ENCODE measurements around the gene LRFN4. TPM values are rescaled to one million over a fixed set of nuclear protein-coding genes. Genes with fewer than 3 reads are reported as not detected.

The LRFN4 gene
- total RNA-seq, 1 donor from 2014 or later = 12.0 TPM

DNA sequence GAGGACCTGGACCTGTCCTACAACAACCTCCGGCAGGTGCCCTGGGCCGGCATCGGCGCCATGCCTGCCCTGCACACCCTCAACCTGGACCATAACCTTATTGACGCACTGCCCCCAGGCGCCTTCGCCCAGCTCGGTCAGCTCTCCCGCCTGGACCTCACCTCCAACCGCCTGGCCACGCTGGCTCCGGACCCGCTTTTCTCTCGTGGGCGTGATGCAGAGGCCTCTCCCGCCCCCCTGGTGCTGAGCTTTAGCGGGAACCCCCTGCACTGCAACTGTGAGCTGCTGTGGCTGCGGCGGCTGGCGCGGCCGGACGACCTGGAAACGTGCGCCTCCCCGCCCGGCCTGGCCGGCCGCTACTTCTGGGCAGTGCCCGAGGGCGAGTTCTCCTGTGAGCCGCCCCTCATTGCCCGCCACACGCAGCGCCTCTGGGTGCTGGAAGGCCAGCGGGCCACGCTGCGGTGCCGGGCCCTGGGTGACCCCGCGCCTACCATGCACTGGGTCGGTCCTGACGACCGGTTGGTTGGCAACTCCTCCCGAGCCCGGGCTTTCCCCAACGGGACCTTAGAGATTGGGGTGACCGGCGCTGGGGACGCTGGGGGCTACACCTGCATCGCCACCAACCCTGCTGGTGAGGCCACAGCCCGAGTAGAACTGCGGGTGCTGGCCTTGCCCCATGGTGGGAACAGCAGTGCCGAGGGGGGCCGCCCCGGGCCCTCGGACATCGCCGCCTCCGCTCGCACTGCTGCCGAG, 1.5 kb downstream of the LRFN4 start:
- no peak overlapping the region for H3K4me3 ChIP-seq (ENCODE audit: low read length in 3 of 3)
- H3K27ac ChIP-seq (ENCODE audit: low read depth, low read length) = no peak overlapping the region
- no peak overlapping the region for H3K9ac ChIP-seq (ENCODE audit: low read depth in 1 of 3, low read length in 3 of 3)
- H3K36me3 ChIP-seq (ENCODE audit: control insufficient read depth in 3 of 3, insufficient read depth in 3 of 3, low read length in 3 of 3) = peaks cover 0 to 5% (median 5%) of the 10 kb centered on the region in 3 donors
- H3K9me3 ChIP-seq (ENCODE audit: control insufficient read depth in 3 of 3, low read length in 3 of 3) = no peaks in the 10 kb centered on the region
- H3K27me3 ChIP-seq (ENCODE audit: control insufficient read depth in 3 of 3, insufficient read depth in 3 of 3, low read length in 3 of 3) = no peaks in the 10 kb centered on the region
- peaks cover 5 to 19% (median 11%) of the 10 kb centered on the region in 3 donors for H3K4me1 ChIP-seq (ENCODE audit: control insufficient read depth in 3 of 3, insufficient read depth in 3 of 3, low read length in 3 of 3)

DNA sequence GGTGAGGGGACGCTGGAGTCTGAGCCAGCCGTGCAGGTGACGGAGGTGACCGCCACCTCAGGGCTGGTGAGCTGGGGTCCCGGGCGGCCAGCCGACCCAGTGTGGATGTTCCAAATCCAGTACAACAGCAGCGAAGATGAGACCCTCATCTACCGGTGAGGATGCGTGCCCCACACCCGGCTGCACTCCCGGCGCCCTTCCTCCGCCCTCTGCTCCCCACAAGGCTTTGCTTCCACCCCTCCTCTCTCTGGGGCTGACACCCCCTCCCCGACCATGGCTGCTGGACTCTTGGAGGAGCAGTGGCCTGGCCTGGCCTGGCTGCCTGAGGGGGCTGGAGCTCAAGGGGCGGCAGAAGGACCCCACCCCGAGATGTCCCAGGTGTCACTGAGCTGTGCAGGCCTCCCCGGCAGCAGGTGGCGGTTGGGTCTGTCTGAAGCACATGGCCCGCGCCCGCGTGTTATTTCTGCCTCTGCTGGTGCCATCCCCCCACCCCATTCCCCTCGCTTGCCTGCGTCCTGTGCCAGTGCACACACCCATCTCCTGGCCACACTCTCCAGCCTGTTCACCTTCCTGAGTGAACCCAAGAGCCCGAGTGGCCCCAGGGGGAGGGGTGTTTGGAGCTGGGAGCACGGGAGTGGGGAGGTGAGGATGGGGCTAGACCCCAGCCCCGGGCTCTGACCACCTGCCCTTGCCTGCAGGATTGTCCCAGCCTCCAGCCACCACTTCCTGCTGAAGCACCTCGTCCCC, 2.2 kb downstream of the LRFN4 start:
- Histone ChIP-seq H3K9ac (ENCODE audit: low read depth in 1 of 3, low read length in 3 of 3) (no peak overlapping the region), H3K27ac (ENCODE audit: low read depth, low read length) (no peak overlapping the region), H3K36me3 (ENCODE audit: control insufficient read depth in 3 of 3, insufficient read depth in 3 of 3, low read length in 3 of 3) (peaks cover 0 to 6% (median 5%) of the 10 kb centered on the region in 3 donors), H3K27me3 (ENCODE audit: control insufficient read depth in 3 of 3, insufficient read depth in 3 of 3, low read length in 3 of 3) (no peaks in the 10 kb centered on the region), H3K4me3 (ENCODE audit: low read length in 3 of 3) (no peak overlapping the region), H3K9me3 (ENCODE audit: control insufficient read depth in 3 of 3, low read length in 3 of 3) (no peaks in the 10 kb centered on the region), H3K4me1 (ENCODE audit: control insufficient read depth in 3 of 3, insufficient read depth in 3 of 3, low read length in 3 of 3) (peaks cover 5 to 19% (median 11%) of the 10 kb centered on the region in 3 donors)

DNA sequence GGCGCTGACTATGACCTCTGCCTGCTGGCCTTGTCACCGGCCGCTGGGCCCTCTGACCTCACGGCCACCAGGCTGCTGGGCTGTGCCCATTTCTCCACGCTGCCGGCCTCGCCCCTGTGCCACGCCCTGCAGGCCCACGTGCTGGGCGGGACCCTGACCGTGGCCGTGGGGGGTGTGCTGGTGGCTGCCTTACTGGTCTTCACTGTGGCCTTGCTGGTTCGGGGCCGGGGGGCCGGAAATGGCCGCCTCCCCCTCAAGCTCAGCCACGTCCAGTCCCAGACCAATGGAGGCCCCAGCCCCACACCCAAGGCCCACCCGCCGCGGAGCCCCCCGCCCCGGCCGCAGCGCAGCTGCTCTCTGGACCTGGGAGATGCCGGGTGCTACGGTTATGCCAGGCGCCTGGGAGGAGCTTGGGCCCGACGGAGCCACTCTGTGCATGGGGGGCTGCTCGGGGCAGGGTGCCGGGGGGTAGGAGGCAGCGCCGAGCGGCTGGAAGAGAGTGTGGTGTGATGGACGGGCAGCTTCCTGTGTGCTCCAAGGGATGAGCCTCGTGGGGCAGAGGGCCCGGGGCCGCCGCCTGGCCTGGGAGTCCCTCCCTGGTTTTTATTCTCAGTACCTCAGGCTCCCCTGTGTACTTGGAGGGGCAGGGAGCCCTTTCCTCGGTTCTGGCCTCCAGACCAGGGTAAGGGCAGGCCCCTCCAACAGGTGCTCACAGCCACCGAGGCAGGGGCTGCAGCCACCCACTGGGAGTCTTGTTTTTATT, 3.0 kb downstream of the LRFN4 start:
- Histone ChIP-seq H3K4me3 (ENCODE audit: low read length in 3 of 3) (no peak overlapping the region), H3K9me3 (ENCODE audit: control insufficient read depth in 3 of 3, low read length in 3 of 3) (no peaks in the 10 kb centered on the region), H3K27me3 (ENCODE audit: control insufficient read depth in 3 of 3, insufficient read depth in 3 of 3, low read length in 3 of 3) (no peaks in the 10 kb centered on the region), H3K27ac (ENCODE audit: low read depth, low read length) (no peak overlapping the region), H3K9ac (ENCODE audit: low read depth in 1 of 3, low read length in 3 of 3) (no peak overlapping the region), H3K4me1 (ENCODE audit: control insufficient read depth in 3 of 3, insufficient read depth in 3 of 3, low read length in 3 of 3) (peaks cover 5 to 18% (median 11%) of the 10 kb centered on the region in 3 donors), H3K36me3 (ENCODE audit: control insufficient read depth in 3 of 3, insufficient read depth in 3 of 3, low read length in 3 of 3) (peaks cover 0 to 6% (median 5%) of the 10 kb centered on the region in 3 donors)

DNA sequence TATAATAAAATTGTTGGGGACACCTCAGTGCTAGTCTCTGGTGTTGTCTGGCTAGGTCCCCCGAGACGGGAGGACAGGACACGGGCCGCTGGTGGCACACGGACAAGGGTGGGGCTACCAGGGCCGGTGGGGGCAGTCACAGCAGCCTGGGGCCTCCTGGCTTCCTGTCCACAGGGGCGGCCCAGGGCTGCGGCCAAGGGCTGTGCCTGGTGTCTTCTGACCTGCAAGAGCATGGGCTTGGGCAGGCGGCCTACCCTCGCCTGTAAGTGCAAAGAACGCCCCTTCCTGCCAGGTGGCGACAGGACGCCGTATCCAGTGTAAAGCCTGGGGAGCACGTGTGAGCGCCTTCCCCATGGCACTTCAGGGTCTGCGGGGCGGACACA, 3.6 kb downstream of the LRFN4 start:
- H3K9me3 ChIP-seq (ENCODE audit: control insufficient read depth in 3 of 3, low read length in 3 of 3) = no peaks in the 10 kb centered on the region
- peaks cover 4 to 12% (median 7%) of the 10 kb centered on the region in 3 donors for H3K4me1 ChIP-seq (ENCODE audit: control insufficient read depth in 3 of 3, insufficient read depth in 3 of 3, low read length in 3 of 3)
- no peak overlapping the region for H3K27ac ChIP-seq (ENCODE audit: low read depth, low read length)
- no peaks in the 10 kb centered on the region for H3K27me3 ChIP-seq (ENCODE audit: control insufficient read depth in 3 of 3, insufficient read depth in 3 of 3, low read length in 3 of 3)
- peaks cover 0 to 6% (median 5%) of the 10 kb centered on the region in 3 donors for H3K36me3 ChIP-seq (ENCODE audit: control insufficient read depth in 3 of 3, insufficient read depth in 3 of 3, low read length in 3 of 3)
- H3K9ac ChIP-seq (ENCODE audit: low read depth in 1 of 3, low read length in 3 of 3) = no peak overlapping the region
- no peak overlapping the region for H3K4me3 ChIP-seq (ENCODE audit: low read length in 3 of 3)

DNA sequence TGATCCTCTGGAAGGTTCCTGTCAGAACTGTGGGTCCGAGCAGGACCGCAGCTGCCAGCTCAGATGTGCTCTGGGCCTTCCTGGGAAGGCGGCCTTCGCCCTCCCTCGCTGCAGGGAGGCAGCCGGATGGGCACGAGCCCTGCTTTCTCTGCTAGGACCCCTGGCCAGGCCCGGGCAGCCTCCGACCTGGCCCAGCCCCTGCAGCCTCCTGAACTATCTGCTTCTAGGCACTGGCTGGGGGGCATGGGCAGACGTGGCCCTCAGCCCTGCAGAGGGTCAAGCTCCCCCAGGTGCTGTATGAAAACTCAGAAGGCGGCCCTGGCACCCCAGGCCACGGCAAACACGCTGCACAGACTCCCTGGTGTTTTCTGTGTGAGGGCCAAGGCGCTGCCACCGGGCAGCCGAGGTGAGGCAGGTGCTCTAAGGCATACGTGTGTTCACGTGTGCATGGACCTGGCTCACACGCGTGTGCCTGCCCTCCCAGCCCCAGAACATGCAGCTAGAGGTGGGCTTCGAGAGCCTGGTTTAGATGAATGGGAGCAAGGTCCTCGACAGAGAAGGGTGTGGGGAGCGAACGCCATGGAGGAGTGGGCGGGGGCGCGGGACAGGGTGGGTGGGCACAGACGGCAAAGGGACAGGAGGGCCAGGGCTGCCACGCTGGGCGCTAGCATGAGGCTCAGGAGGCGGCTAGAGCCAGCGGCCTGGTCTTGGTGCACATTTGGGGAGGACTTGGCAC, 4.3 kb downstream of the LRFN4 start:
- Histone ChIP-seq H3K4me3 (ENCODE audit: low read length in 3 of 3) (no peak overlapping the region), H3K36me3 (ENCODE audit: control insufficient read depth in 3 of 3, insufficient read depth in 3 of 3, low read length in 3 of 3) (peaks cover 0 to 6% (median 5%) of the 10 kb centered on the region in 3 donors), H3K27ac (ENCODE audit: low read depth, low read length) (no peak overlapping the region), H3K27me3 (ENCODE audit: control insufficient read depth in 3 of 3, insufficient read depth in 3 of 3, low read length in 3 of 3) (no peaks in the 10 kb centered on the region), H3K4me1 (ENCODE audit: control insufficient read depth in 3 of 3, insufficient read depth in 3 of 3, low read length in 3 of 3) (peaks cover 0 to 6% (median 2%) of the 10 kb centered on the region in 3 donors), H3K9ac (ENCODE audit: low read depth in 1 of 3, low read length in 3 of 3) (no peak overlapping the region), H3K9me3 (ENCODE audit: control insufficient read depth in 3 of 3, low read length in 3 of 3) (no peaks in the 10 kb centered on the region)

DNA sequence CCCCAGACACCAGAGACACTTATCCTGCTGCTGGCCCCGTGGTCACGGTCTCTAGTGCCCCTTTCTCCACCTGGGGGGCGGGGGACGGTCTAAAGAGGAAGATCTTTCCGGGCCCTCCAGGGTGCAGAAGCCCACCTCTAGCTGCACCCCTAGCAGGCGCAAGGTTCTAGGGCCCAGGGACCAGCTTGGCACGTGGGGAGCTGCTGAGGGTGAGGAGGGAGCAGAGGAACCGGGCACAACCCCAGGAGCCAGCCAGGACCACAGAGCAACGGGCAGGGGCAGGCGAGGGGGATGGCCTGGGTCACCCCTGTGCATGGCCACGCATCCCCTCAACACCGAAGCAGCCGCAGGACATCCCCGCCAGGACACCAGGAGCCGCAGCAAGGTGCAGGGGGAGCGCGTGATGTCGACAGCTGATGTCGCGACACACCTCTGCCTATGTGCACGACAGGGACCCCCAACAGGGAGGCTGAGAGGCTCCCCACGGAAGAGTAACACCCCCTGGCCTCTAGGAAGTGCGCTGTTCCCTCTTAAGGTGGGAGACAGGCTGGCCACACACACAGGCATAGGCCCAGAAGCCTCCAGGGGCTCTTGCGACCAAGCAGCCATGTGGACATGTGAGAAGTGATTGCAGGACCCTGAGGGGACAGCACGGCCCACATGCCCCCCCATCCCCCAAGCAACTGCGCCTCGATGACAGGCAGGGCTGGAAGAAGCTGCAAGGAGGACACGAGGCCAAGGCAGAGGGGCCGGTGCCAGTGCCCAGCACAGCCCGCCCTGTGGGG, 5.1 kb downstream of the LRFN4 start:
- Histone ChIP-seq H3K4me1 (ENCODE audit: control insufficient read depth in 3 of 3, insufficient read depth in 3 of 3, low read length in 3 of 3) (peaks cover 0 to 6% (median 2%) of the 10 kb centered on the region in 3 donors), H3K27ac (ENCODE audit: low read depth, low read length) (no peak overlapping the region), H3K27me3 (ENCODE audit: control insufficient read depth in 3 of 3, insufficient read depth in 3 of 3, low read length in 3 of 3) (no peaks in the 10 kb centered on the region), H3K36me3 (ENCODE audit: control insufficient read depth in 3 of 3, insufficient read depth in 3 of 3, low read length in 3 of 3) (peaks cover 0 to 6% (median 5%) of the 10 kb centered on the region in 3 donors), H3K9me3 (ENCODE audit: control insufficient read depth in 3 of 3, low read length in 3 of 3) (no peaks in the 10 kb centered on the region), H3K4me3 (ENCODE audit: low read length in 3 of 3) (no peak overlapping the region), H3K9ac (ENCODE audit: low read depth in 1 of 3, low read length in 3 of 3) (no peak overlapping the region)

DNA sequence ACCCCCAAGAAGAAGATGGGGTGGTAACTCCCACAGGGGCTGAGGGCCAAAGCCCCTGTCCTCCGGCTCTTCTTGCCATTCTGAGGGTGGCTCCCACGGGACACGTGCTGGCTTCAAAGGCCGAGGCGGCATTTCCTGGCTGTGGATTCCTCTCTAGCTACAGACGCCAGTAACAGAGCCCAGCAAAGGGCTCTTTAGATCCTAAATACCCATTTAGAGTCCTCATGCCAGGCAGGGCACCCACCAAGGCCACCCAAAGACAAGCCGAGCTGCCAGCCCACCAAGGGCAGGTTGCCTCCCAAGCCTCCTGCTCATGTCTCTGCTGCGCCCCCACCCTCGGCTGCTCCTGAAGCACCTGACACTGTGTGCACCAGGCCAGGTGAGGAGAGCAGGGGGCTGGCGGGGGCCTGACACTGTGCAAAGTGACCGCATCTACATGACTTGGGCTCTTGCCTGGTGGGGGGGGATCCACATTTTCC, 5.7 kb downstream of the LRFN4 start:
- H3K9me3 ChIP-seq (ENCODE audit: control insufficient read depth in 3 of 3, low read length in 3 of 3) = no peaks in the 10 kb centered on the region
- no peak overlapping the region for H3K27ac ChIP-seq (ENCODE audit: low read depth, low read length)
- peaks cover 0 to 3% (median 0%) of the 10 kb centered on the region in 3 donors for H3K4me1 ChIP-seq (ENCODE audit: control insufficient read depth in 3 of 3, insufficient read depth in 3 of 3, low read length in 3 of 3)
- no peaks in the 10 kb centered on the region for H3K27me3 ChIP-seq (ENCODE audit: control insufficient read depth in 3 of 3, insufficient read depth in 3 of 3, low read length in 3 of 3)
- H3K36me3 ChIP-seq (ENCODE audit: control insufficient read depth in 3 of 3, insufficient read depth in 3 of 3, low read length in 3 of 3) = peaks cover 0 to 6% (median 5%) of the 10 kb centered on the region in 3 donors
- no peak overlapping the region for H3K9ac ChIP-seq (ENCODE audit: low read depth in 1 of 3, low read length in 3 of 3)
- H3K4me3 ChIP-seq (ENCODE audit: low read length in 3 of 3) = no peak overlapping the region

DNA sequence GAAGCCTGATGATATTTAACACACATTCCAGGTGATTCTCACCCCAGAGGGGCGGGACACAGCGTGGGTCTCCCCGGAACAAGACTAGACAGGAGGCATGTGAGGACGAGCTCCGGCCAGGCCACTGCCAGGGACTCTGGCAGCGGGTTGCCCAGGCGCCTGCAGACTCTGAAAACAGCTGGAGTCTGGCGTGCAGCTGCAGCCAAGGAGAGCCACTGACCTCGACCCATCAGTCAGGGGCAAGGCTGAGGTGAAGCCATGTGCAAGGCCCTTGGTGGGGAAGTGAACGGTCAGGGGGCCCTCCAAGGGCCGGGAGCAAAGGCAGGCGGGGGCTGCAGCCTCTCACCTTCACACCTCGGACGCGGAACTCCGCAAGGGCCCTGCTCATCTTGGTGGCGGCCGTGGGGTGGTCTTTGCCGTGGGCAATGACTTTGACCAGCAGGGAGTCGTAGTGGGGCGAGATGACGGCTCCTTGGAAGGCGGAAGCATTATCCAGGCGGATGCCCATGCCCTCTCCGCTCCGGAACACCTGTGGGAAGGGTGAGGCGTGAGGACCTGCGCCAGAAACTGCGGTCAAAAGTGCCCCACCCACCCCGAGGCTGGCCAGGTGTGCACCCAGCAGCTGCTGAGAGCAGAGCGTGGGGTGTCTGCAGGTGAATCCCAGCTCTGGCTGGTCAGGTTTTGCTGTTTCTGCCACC, 6.7 kb downstream of the LRFN4 start:
- Histone ChIP-seq H3K9ac (ENCODE audit: low read depth in 1 of 3, low read length in 3 of 3) (no peak overlapping the region), H3K27ac (ENCODE audit: low read depth, low read length) (no peak overlapping the region), H3K36me3 (ENCODE audit: control insufficient read depth in 3 of 3, insufficient read depth in 3 of 3, low read length in 3 of 3) (peaks cover 0 to 8% (median 6%) of the 10 kb centered on the region in 3 donors), H3K4me3 (ENCODE audit: low read length in 3 of 3) (no peak overlapping the region), H3K27me3 (ENCODE audit: control insufficient read depth in 3 of 3, insufficient read depth in 3 of 3, low read length in 3 of 3) (no peaks in the 10 kb centered on the region), H3K4me1 (ENCODE audit: control insufficient read depth in 3 of 3, insufficient read depth in 3 of 3, low read length in 3 of 3) (no peaks in the 10 kb centered on the region), H3K9me3 (ENCODE audit: control insufficient read depth in 3 of 3, low read length in 3 of 3) (no peaks in the 10 kb centered on the region)
